ENCODE measurements around the gene APBB1IP.

Gene APBB1IP

DNA sequence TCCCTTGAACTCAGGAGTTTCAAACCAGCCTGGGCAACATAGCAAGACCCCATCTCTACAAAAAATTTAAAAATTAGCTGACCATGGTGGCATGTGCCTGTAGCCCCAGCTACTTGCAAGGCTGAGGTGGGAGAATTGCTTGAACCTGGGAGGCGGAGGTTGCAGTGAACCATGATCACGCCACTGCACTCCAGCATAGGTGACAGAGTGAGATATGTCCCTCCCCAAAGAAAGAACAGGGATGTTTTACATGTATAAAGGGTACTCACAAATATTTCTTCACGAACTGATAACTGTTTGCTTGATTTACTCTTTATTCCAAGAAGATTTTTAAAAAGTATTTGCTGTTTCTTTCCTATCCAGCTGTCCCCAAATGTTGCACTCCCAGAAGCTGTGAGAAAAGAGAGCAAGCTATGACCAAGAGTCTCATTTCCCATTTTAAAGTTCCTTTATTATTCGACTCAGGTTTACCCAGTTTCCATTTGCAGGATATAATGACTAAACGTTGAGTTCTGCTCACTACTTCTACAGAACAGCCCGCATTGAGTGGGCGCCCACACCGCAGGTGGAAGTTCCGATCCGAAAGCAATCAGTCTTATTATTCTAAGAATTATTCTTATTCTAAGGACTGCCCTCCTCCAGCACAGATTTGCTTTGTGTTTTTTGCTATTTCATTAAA, 90.7 kb downstream of the APBB1IP start:
- TF ChIP-seq NFIC (IDR thresholded peaks at IDR 0.05): no peak
- no peak for TF ChIP-seq TAF1 (IDR thresholded peaks at IDR 0.05; ENCODE audit: low read depth)
- TF ChIP-seq CEBPB (IDR thresholded peaks at IDR 0.05): no peak
- no peak for TF ChIP-seq RAD21 (IDR thresholded peaks at IDR 0.05; ENCODE audit: low read depth)
- no peak for TF ChIP-seq CREB1 (IDR thresholded peaks at IDR 0.05; ENCODE audit: low read depth)
- TF ChIP-seq, protein P1, sequence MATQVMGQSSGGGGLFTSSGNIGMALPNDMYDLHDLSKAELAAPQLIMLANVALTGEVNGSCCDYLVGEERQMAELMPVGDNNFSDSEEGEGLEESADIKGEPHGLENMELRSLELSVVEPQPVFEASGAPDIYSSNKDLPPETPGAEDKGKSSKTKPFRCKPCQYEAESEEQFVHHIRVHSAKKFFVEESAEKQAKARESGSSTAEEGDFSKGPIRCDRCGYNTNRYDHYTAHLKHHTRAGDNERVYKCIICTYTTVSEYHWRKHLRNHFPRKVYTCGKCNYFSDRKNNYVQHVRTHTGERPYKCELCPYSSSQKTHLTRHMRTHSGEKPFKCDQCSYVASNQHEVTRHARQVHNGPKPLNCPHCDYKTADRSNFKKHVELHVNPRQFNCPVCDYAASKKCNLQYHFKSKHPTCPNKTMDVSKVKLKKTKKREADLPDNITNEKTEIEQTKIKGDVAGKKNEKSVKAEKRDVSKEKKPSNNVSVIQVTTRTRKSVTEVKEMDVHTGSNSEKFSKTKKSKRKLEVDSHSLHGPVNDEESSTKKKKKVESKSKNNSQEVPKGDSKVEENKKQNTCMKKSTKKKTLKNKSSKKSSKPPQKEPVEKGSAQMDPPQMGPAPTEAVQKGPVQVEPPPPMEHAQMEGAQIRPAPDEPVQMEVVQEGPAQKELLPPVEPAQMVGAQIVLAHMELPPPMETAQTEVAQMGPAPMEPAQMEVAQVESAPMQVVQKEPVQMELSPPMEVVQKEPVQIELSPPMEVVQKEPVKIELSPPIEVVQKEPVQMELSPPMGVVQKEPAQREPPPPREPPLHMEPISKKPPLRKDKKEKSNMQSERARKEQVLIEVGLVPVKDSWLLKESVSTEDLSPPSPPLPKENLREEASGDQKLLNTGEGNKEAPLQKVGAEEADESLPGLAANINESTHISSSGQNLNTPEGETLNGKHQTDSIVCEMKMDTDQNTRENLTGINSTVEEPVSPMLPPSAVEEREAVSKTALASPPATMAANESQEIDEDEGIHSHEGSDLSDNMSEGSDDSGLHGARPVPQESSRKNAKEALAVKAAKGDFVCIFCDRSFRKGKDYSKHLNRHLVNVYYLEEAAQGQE (IDR thresholded peaks at IDR 0.05; ENCODE audit: low read depth): no peak
- TF ChIP-seq ZBTB7A (IDR thresholded peaks at IDR 0.05; ENCODE audit: low read depth): no peak
- TF ChIP-seq TEAD4 (IDR thresholded peaks at IDR 0.05): no peak
- TF ChIP-seq EGR1 (IDR thresholded peaks at IDR 0.05): no peak
- TF ChIP-seq, protein P2, sequence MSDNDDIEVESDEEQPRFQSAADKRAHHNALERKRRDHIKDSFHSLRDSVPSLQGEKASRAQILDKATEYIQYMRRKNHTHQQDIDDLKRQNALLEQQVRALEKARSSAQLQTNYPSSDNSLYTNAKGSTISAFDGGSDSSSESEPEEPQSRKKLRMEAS (IDR thresholded peaks at IDR 0.05): no peak

DNA sequence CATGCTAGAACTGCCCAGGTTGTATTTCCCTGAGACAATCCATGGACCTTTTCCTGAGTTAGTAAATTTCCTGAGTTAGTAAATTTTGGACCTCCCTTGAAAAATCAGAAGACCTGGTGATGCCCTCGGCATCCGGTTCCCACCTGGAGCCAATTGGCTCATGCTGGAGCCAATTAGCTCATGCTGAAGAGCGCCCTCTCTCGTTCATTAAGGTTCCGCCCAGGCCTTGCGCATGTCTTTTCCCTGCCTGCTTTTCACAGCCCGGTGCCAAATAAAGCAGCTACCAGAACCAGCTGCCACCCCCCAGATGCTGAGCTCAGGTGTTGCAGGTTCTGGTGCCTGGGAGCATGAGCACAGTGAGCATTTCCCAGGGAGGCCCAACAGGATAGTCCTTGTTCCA, 96.2 kb downstream of the APBB1IP start:
- peak; percentile 15; the same call in 1 of the 2 replicates for TF ChIP-seq RAD21 (IDR thresholded peaks at IDR 0.05; ENCODE audit: low read depth)
- no peak for TF ChIP-seq TAF1 (IDR thresholded peaks at IDR 0.05; ENCODE audit: low read depth)
- no peak for TF ChIP-seq NFIC (IDR thresholded peaks at IDR 0.05)

DNA sequence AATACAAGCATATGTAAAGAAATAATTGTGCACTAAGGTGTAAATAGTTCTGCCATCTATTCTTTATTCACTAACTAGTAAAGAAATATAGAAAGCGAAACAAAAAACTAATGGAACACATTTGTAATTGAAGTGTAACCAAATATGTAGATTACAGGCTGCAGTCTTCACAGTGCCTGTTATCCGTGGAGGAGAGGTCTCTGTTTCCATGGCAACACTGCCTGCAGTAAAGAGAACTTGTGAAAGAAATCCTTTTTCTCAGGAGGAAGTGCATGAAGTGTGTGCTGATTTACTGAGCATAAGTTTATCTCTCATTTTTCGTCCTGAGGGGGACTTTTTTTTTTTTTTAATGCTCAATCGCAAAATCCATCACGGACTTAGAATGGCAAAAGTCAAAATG, 102.5 kb downstream of the APBB1IP start:
- no peak for TF ChIP-seq TAF1 (IDR thresholded peaks at IDR 0.05; ENCODE audit: low read depth)
- TF ChIP-seq CEBPB (IDR thresholded peaks at IDR 0.05): no peak
- no peak for TF ChIP-seq RAD21 (IDR thresholded peaks at IDR 0.05; ENCODE audit: low read depth)
- TF ChIP-seq CREB1 (IDR thresholded peaks at IDR 0.05; ENCODE audit: low read depth): no peak
- TF ChIP-seq TCF12 (IDR thresholded peaks at IDR 0.05; ENCODE audit: low read depth): no peak
- no peak for TF ChIP-seq NFIC (IDR thresholded peaks at IDR 0.05)

DNA sequence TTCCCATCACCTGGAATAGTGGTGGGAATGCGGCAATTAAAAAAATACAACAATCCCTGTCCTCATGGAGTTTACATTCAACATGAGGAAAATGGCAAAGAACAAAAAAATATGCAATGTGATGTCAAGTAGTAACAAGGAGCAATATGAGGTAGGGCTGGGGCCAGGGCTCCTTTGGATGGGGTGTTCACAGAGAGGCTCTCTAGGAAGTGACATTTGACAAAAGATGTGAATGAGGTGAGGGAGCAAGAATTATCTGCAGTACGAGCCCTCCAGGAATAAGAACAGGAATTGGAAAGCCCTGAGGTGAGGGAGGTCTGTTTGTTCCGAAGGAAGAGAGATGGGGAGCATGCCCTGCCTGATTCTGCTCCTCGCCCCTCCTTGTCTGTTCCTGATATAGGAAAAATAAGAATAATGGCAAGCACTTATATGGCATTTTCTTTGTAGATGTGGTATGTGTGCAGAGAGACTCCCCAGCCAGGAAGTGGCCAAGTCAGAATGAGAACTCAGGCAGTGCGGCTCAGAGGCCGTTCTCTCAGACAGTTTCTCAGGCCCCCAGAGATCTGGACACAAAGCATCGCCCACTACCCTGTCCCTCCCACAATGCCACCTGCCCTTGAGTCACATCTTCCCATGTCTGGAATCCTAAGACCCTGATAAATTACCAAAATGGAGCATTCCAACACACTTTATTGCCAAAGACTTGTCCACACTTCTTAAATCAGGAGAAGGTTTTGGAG, 105.6 kb downstream of the APBB1IP start:
- TF ChIP-seq, protein P3, sequence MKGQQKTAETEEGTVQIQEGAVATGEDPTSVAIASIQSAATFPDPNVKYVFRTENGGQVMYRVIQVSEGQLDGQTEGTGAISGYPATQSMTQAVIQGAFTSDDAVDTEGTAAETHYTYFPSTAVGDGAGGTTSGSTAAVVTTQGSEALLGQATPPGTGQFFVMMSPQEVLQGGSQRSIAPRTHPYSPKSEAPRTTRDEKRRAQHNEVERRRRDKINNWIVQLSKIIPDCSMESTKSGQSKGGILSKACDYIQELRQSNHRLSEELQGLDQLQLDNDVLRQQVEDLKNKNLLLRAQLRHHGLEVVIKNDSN (IDR thresholded peaks at IDR 0.05): no peak
- TF ChIP-seq TCF12 (IDR thresholded peaks at IDR 0.05; ENCODE audit: low read depth) (no peak), CEBPB (IDR thresholded peaks at IDR 0.05) (no peak), FOXM1 (IDR thresholded peaks at IDR 0.05; ENCODE audit: borderline replicate concordance, low read depth) (no peak), ZBTB7A (IDR thresholded peaks at IDR 0.05; ENCODE audit: low read depth) (no peak), RAD21 (IDR thresholded peaks at IDR 0.05; ENCODE audit: low read depth) (no peak), TAF1 (IDR thresholded peaks at IDR 0.05; ENCODE audit: low read depth) (no peak), TEAD4 (IDR thresholded peaks at IDR 0.05) (no peak)
- TF ChIP-seq, protein P2 (IDR thresholded peaks at IDR 0.05): no peak
- TF ChIP-seq, protein P1 (IDR thresholded peaks at IDR 0.05; ENCODE audit: low read depth): no peak

DNA sequence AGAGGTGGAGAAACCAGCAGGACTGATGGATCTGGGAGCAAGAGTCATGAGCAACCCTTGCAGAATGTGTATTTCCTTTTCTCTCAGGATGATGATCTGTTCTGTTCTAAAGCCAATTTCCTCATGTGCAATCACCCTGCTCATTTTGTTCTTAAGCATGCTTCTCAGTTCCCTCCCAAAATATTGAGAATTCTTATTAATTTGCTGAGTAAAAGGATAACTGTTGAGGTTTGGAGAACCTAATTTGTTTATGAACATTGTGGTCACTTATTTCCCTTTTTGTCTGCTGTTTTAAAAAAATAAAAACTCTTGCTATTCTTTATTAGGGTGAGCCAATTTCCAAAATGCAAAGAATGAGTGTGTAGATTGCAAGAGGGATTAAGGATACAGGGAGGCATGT, 106.8 kb downstream of the APBB1IP start:
- no peak for TF ChIP-seq RAD21 (IDR thresholded peaks at IDR 0.05; ENCODE audit: low read depth)
- TF ChIP-seq, protein P1 (IDR thresholded peaks at IDR 0.05; ENCODE audit: low read depth): no peak
- no peak for TF ChIP-seq FOXM1 (IDR thresholded peaks at IDR 0.05; ENCODE audit: borderline replicate concordance, low read depth)
- TF ChIP-seq TAF1 (IDR thresholded peaks at IDR 0.05; ENCODE audit: low read depth): no peak
